Vagina (tissue), 2 donors: Measurements from ENCODE around the gene ANAPC5.

Source experiments
- CTCF ChIP-seq, 3 experiments: fragments of 450-650 bp in 2 of 3; fragments of 200-600 bp in 1 of 3; sonication (generic) in 1 of 3; IDR thresholded peaks; one replicate each; pipeline ENCODE4 v1.5.1; 2017 to 2019; ENCODE audit warnings: antibody characterized with exemption in 3 of 3, mild to moderate bottlenecking in 2 of 3, moderate library complexity in 2 of 3
- POLR2A ChIP-seq, 2 donors: fragments of 450-650 bp; IDR thresholded peaks; one replicate each; pipeline ENCODE4 v1.6.1; 2017; ENCODE audit warnings: antibody characterized with exemption in 2 of 2, mild to moderate bottlenecking in 2 of 2, moderate library complexity in 2 of 2
- POLR2AphosphoS5 ChIP-seq, 2 donors: sonication (generic); formaldehyde crosslinking; IDR thresholded peaks; one replicate each; pipeline ENCODE4 v1.9.0; 2017; ENCODE audit warnings: antibody characterized with exemption in 2 of 2, mild to moderate bottlenecking in 2 of 2, low read depth in 1 of 2; ENCODE audit not compliant: insufficient read depth in 1 of 2

DNA sequence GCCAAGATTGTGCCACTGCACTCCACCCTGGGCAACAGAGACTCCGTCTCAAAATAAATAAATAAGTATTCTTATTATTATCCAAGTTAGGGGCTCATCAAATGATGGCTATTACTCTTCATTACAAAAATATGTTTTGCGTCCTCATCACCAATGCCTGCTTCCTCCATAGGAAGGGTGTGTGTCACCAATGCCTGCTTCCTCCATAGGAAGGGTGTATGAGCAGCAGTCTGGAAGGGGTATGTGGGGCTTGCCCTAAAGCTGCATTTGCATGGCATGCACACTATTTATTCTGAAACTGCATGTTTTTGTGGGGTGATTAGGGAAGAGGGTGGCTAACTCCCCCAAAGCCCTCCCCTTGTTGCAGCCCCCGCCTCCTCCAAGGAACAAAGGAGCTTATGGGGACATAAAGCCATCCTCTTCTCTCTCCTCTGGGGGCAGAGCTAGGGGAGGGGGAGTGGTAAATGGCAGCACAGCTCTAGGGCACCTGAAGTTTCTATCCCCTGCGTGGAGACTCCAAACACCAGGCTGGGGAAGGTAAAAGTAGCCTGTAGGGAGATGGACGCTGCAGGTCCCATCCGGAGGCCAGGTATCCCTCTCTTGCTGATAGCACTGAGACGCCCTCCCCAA lies 57.0 kb downstream of the ANAPC5 start:
- no peak for TF ChIP-seq POLR2A (IDR thresholded peaks at IDR 0.05)
- TF ChIP-seq CTCF (IDR thresholded peaks at IDR 0.05), result no peak
- TF ChIP-seq POLR2AphosphoS5 (IDR thresholded peaks at IDR 0.05; ENCODE audit: insufficient read depth in 1 of 2, low read depth in 1 of 2), result no peak
